ENCODE data around the gene PIK3C2B.
"Not testable (repeated sequence)": the region's sequence is repeated elsewhere in the genome, so short reads cannot be mapped to it uniquely, and the experiment has no call there.

Gene PIK3C2B

GRCh38 chr1:204494281-204495077 is at the start of gene PIK3C2B:
Gene PIK3C2B, minus strand, starts transcription at chr1:204494805. Its CDS starts 25,003 bp downstream, at chr1:204469802.
- H3K4me3 ChIP-seq (ENCODE audit: low read depth in 1 of 2, low read length in 2 of 2): peak within 1 kb of the TSS; percentile 97 to 98
- peaks cover 0 to 3% of the 10 kb centered on the region in 2 donors for H3K36me3 ChIP-seq (ENCODE audit: control insufficient read depth in 1 of 2, insufficient read depth in 2 of 2, low read length in 2 of 2)
- peaks cover 19 to 27% of the 10 kb centered on the region in 2 donors for H3K4me1 ChIP-seq (ENCODE audit: control insufficient read depth in 1 of 2, insufficient read depth in 2 of 2, low read length in 2 of 2)
- H3K9me3 ChIP-seq (ENCODE audit: control insufficient read depth in 1 of 2, low read length in 2 of 2): no peaks in the 10 kb centered on the region
- no peaks in the 10 kb centered on the region for H3K27me3 ChIP-seq (ENCODE audit: low read depth, low read length)
- H3K27ac ChIP-seq (ENCODE audit: low read length): peak within 1 kb of the TSS; percentile 88

- Histone ChIP-seq H3K36me3 (ENCODE audit: control insufficient read depth in 1 of 2, insufficient read depth in 2 of 2, low read length in 2 of 2) (peaks cover 67 to 80% of the 10 kb centered on the region in 2 donors), H3K4me3 (ENCODE audit: low read depth in 1 of 2, low read length in 2 of 2) (no peak overlapping the region), H3K4me1 (ENCODE audit: control insufficient read depth in 1 of 2, insufficient read depth in 2 of 2, low read length in 2 of 2) (no peaks in the 10 kb centered on the region), H3K27ac (ENCODE audit: low read length) (no peak overlapping the region), H3K27me3 (ENCODE audit: low read depth, low read length) (no peaks in the 10 kb centered on the region), H3K9me3 (ENCODE audit: control insufficient read depth in 1 of 2, low read length in 2 of 2) (no peaks in the 10 kb centered on the region)
These were observed 49.7 kb upstream of the PIK3C2B start for GRCh38 chr1:204544321-204544720.

DNA sequence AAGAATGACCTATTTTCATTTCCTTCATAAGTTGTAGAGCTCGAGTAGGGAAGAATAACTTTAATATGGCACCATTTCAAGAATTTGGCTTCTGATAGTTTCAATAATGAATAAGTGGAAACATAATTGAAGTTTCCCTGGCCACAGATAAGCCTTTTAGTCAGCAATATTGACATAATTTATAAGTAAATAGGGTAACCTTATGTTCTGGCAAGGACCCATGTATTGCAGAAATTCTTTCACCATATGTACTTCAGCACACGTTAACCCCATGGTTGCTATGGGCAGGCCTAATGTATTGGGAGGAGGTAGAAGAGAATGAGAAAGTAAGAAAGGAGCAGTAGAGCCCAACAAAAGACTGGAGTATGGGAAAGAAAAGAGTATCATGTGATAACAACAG is 47.0 kb upstream of the PIK3C2B start:
- no peak overlapping the region for H3K27ac ChIP-seq (ENCODE audit: low read length)
- peaks cover 61 to 76% of the 10 kb centered on the region in 2 donors for H3K36me3 ChIP-seq (ENCODE audit: control insufficient read depth in 1 of 2, insufficient read depth in 2 of 2, low read length in 2 of 2)
- H3K27me3 ChIP-seq (ENCODE audit: low read depth, low read length): no peaks in the 10 kb centered on the region
- H3K4me1 ChIP-seq (ENCODE audit: control insufficient read depth in 1 of 2, insufficient read depth in 2 of 2, low read length in 2 of 2): no peaks in the 10 kb centered on the region
- H3K9me3 ChIP-seq (ENCODE audit: control insufficient read depth in 1 of 2, low read length in 2 of 2): no peaks in the 10 kb centered on the region
- no peak overlapping the region for H3K4me3 ChIP-seq (ENCODE audit: low read depth in 1 of 2, low read length in 2 of 2)

DNA sequence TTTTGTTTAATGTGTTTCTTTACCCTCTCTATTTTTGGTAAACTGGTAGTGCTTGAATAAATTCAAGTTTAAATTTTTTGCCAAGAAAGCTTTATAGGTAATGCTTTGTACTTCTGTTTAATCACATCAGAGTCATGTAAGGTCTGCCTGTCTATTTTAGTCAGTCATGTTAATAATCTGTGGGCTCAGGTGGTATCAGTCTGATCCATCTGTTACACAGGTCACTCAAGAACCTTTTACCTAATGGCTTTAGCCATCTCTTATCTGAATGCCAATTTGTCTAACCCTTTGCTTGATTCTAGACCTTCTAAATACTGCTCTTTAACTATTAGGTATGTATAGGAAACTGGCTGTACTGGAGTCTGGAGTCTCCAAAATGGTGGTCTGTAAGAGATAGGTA is 38.2 kb upstream of the PIK3C2B start:
- Histone ChIP-seq H3K4me1 (ENCODE audit: control insufficient read depth in 1 of 2, insufficient read depth in 2 of 2, low read length in 2 of 2) (no peaks in the 10 kb centered on the region), H3K36me3 (ENCODE audit: control insufficient read depth in 1 of 2, insufficient read depth in 2 of 2, low read length in 2 of 2) (peaks cover 57 to 77% of the 10 kb centered on the region in 2 donors), H3K27ac (ENCODE audit: low read length) (no peak overlapping the region)

DNA sequence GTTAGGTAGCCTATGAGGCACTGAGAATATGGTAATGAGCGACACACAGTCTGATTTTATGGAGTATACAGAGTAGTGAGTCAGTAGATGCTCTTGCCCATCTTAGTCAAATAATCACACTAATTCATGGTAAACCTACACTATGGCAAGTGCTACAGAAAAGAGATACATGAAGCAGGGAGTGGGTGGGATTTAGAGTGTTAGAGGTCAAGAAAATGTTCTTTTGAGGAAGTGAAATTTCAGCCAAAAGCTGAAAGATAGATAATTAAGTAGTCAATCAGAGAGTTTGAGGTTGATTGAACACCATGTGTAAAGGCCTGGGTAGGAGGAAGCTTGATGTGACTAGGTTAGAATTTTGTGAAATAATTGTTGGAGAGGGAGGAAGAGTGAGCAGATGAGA is 36.3 kb upstream of the PIK3C2B start:
- peaks cover 53 to 87% of the 10 kb centered on the region in 2 donors for H3K36me3 ChIP-seq (ENCODE audit: control insufficient read depth in 1 of 2, insufficient read depth in 2 of 2, low read length in 2 of 2)
- H3K9me3 ChIP-seq (ENCODE audit: control insufficient read depth in 1 of 2, low read length in 2 of 2): no peaks in the 10 kb centered on the region
- H3K27me3 ChIP-seq (ENCODE audit: low read depth, low read length): no peaks in the 10 kb centered on the region
- no peak overlapping the region for H3K27ac ChIP-seq (ENCODE audit: low read length)
- no peaks in the 10 kb centered on the region for H3K4me1 ChIP-seq (ENCODE audit: control insufficient read depth in 1 of 2, insufficient read depth in 2 of 2, low read length in 2 of 2)
- H3K4me3 ChIP-seq (ENCODE audit: low read depth in 1 of 2, low read length in 2 of 2): no peak overlapping the region

More for the DNA sequence above, 38.2 kb upstream of the PIK3C2B start:
- Histone ChIP-seq H3K9me3 (ENCODE audit: control insufficient read depth in 1 of 2, low read length in 2 of 2) (no peaks in the 10 kb centered on the region), H3K4me3 (ENCODE audit: low read depth in 1 of 2, low read length in 2 of 2) (no peak overlapping the region), H3K27me3 (ENCODE audit: low read depth, low read length) (no peaks in the 10 kb centered on the region)

- Histone ChIP-seq H3K27ac (ENCODE audit: low read length) (no peak overlapping the region), H3K9me3 (ENCODE audit: control insufficient read depth in 1 of 2, low read length in 2 of 2) (no peaks in the 10 kb centered on the region), H3K27me3 (ENCODE audit: low read depth, low read length) (no peaks in the 10 kb centered on the region), H3K4me3 (ENCODE audit: low read depth in 1 of 2, low read length in 2 of 2) (no peak overlapping the region), H3K4me1 (ENCODE audit: control insufficient read depth in 1 of 2, insufficient read depth in 2 of 2, low read length in 2 of 2) (no peaks in the 10 kb centered on the region), H3K36me3 (ENCODE audit: control insufficient read depth in 1 of 2, insufficient read depth in 2 of 2, low read length in 2 of 2) (peaks cover 50 to 88% of the 10 kb centered on the region in 2 donors)
These were observed 34.8 kb upstream of the PIK3C2B start for GRCh38 chr1:204529371-204529895.

GRCh38 chr1:204528677-204529076 is 34.1 kb upstream of the PIK3C2B start:
- Histone ChIP-seq H3K36me3 (ENCODE audit: control insufficient read depth in 1 of 2, insufficient read depth in 2 of 2, low read length in 2 of 2) (peaks cover 47 to 82% of the 10 kb centered on the region in 2 donors), H3K4me3 (ENCODE audit: low read depth in 1 of 2, low read length in 2 of 2) (no peak overlapping the region), H3K27ac (ENCODE audit: low read length) (no peak overlapping the region), H3K4me1 (ENCODE audit: control insufficient read depth in 1 of 2, insufficient read depth in 2 of 2, low read length in 2 of 2) (no peaks in the 10 kb centered on the region), H3K27me3 (ENCODE audit: low read depth, low read length) (no peaks in the 10 kb centered on the region), H3K9me3 (ENCODE audit: control insufficient read depth in 1 of 2, low read length in 2 of 2) (no peaks in the 10 kb centered on the region)

GRCh38 chr1:204528241-204528640 is 33.6 kb upstream of the PIK3C2B start:
- H3K4me1 ChIP-seq (ENCODE audit: control insufficient read depth in 1 of 2, insufficient read depth in 2 of 2, low read length in 2 of 2): no peaks in the 10 kb centered on the region
- H3K27me3 ChIP-seq (ENCODE audit: low read depth, low read length): no peaks in the 10 kb centered on the region
- no peak overlapping the region for H3K27ac ChIP-seq (ENCODE audit: low read length)
- H3K9me3 ChIP-seq (ENCODE audit: control insufficient read depth in 1 of 2, low read length in 2 of 2): no peaks in the 10 kb centered on the region
- no peak overlapping the region for H3K4me3 ChIP-seq (ENCODE audit: low read depth in 1 of 2, low read length in 2 of 2)
- H3K36me3 ChIP-seq (ENCODE audit: control insufficient read depth in 1 of 2, insufficient read depth in 2 of 2, low read length in 2 of 2): peaks cover 47 to 81% of the 10 kb centered on the region in 2 donors

DNA sequence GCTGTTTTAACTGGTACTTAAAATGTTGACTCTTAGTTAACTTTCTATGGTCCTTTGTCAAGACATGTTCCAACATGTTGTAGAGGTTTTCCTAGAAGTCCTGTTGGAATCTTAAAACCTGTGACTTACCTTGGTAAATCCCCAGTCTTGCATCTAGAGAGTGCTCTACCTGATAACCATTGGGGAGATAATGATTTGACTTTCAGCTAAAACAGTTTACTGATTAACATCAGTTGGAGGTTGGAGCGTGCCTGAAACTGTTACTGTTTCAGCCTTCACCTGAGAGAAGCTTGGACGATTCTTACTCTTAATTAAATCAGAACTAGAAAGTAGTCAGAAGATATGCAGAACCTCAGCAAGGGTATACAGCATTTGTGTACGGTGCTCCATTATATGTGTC is 30.4 kb upstream of the PIK3C2B start:
- H3K9me3 ChIP-seq (ENCODE audit: control insufficient read depth in 1 of 2, low read length in 2 of 2): no peaks in the 10 kb centered on the region
- peaks cover 0 to 5% of the 10 kb centered on the region in 2 donors for H3K4me1 ChIP-seq (ENCODE audit: control insufficient read depth in 1 of 2, insufficient read depth in 2 of 2, low read length in 2 of 2)
- H3K27ac ChIP-seq (ENCODE audit: low read length): no peak overlapping the region
- H3K4me3 ChIP-seq (ENCODE audit: low read depth in 1 of 2, low read length in 2 of 2): no peak overlapping the region
- no peaks in the 10 kb centered on the region for H3K27me3 ChIP-seq (ENCODE audit: low read depth, low read length)
- H3K36me3 ChIP-seq (ENCODE audit: control insufficient read depth in 1 of 2, insufficient read depth in 2 of 2, low read length in 2 of 2): peaks cover 19 to 49% of the 10 kb centered on the region in 2 donors

GRCh38 chr1:204523605-204524215 is 29.1 kb upstream of the PIK3C2B start:
- peaks cover 0 to 13% of the 10 kb centered on the region in 2 donors for H3K4me1 ChIP-seq (ENCODE audit: control insufficient read depth in 1 of 2, insufficient read depth in 2 of 2, low read length in 2 of 2)
- H3K4me3 ChIP-seq (ENCODE audit: low read depth in 1 of 2, low read length in 2 of 2): no peak overlapping the region
- no peaks in the 10 kb centered on the region for H3K27me3 ChIP-seq (ENCODE audit: low read depth, low read length)
- H3K9me3 ChIP-seq (ENCODE audit: control insufficient read depth in 1 of 2, low read length in 2 of 2): no peaks in the 10 kb centered on the region
- peaks cover 13 to 36% of the 10 kb centered on the region in 2 donors for H3K36me3 ChIP-seq (ENCODE audit: control insufficient read depth in 1 of 2, insufficient read depth in 2 of 2, low read length in 2 of 2)
- H3K27ac ChIP-seq (ENCODE audit: low read length): no peak overlapping the region

- not testable (repeated sequence) for H3K4me3 ChIP-seq (ENCODE audit: low read depth in 1 of 2, low read length in 2 of 2); H3K27ac ChIP-seq (ENCODE audit: low read length); H3K9me3 ChIP-seq (ENCODE audit: control insufficient read depth in 1 of 2, low read length in 2 of 2); H3K27me3 ChIP-seq (ENCODE audit: low read depth, low read length)
- H3K36me3 ChIP-seq (ENCODE audit: control insufficient read depth in 1 of 2, insufficient read depth in 2 of 2, low read length in 2 of 2): peaks cover 6 to 23% of the 10 kb centered on the region in 2 donors
- H3K4me1 ChIP-seq (ENCODE audit: control insufficient read depth in 1 of 2, insufficient read depth in 2 of 2, low read length in 2 of 2): peaks cover 0 to 27% of the 10 kb centered on the region in 2 donors
These were observed 27.4 kb upstream of the PIK3C2B start for GRCh38 chr1:204521941-204522521.
